ENCODE results near the gene KCNG1. TPM values are rescaled to one million over a fixed set of nuclear protein-coding genes. Genes with fewer than 3 reads are reported as not detected.
A peak's percentile ranks its signal among the peaks of the same experiment; 100 is the strongest.

Gene KCNG1
- total RNA-seq, 2 donors from 2014 or later: 0.70 to 2.3 TPM

DNA sequence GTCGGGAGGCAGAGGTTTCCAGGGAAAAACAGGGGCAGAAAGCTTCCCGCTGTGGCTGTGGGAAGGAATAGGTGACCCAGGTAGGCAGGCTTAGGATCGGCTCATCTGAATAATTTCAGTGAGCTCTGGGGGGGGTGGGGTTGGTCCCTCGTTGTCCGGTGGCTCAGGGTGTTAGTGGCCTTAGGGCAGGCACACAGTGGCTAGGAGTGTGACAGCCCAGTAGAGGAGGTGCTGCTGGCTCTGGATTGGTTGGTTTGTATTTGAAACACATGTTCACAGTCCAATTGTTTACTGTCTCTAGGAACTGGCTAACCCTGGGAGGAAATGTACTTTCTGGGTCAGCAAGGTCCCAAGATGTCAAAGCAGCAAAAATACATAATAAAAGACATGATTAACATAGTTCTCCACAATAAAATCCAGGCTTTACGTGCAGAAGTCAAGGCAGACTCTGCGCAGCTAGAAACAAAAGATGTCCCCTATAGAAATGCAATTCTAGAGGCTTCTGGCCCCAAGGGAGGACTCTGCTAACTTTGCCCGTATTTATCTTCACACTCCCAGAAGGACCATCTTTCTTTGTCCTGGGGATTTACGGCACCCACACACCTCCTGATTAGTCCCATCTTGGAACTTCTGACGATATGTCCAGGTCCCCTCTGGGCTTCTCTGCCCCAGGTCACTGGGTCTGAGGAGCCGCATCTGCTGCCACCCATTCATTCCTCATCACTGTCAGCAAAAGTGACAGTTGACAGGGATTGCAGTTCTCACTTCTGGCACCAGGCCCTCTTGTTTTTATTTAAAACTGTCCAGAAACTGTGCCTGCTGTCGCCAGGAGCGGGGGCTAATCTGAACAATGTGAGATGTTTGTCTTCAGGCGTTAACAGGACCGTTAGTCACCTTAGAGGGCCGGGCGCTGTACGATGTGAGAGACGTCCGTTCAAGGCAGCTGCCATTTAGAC, 45.6 kb downstream of the KCNG1 start:
- no peaks in the 10 kb centered on the region for H3K27me3 ChIP-seq
- H3K4me3 ChIP-seq: no peak overlapping the region
- TF ChIP-seq, protein P1, sequence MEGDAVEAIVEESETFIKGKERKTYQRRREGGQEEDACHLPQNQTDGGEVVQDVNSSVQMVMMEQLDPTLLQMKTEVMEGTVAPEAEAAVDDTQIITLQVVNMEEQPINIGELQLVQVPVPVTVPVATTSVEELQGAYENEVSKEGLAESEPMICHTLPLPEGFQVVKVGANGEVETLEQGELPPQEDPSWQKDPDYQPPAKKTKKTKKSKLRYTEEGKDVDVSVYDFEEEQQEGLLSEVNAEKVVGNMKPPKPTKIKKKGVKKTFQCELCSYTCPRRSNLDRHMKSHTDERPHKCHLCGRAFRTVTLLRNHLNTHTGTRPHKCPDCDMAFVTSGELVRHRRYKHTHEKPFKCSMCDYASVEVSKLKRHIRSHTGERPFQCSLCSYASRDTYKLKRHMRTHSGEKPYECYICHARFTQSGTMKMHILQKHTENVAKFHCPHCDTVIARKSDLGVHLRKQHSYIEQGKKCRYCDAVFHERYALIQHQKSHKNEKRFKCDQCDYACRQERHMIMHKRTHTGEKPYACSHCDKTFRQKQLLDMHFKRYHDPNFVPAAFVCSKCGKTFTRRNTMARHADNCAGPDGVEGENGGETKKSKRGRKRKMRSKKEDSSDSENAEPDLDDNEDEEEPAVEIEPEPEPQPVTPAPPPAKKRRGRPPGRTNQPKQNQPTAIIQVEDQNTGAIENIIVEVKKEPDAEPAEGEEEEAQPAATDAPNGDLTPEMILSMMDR (IDR thresholded peaks at IDR 0.05): no peak
- H3K36me3 ChIP-seq: no peaks in the 10 kb centered on the region
- DNase-seq (ENCODE audit: low spot score): no peak
- H3K4me1 ChIP-seq: peaks cover 0 to 4% of the 10 kb centered on the region in 2 donors
- H3K27ac ChIP-seq: no peak overlapping the region
- no peaks in the 10 kb centered on the region for H3K9me3 ChIP-seq

DNA sequence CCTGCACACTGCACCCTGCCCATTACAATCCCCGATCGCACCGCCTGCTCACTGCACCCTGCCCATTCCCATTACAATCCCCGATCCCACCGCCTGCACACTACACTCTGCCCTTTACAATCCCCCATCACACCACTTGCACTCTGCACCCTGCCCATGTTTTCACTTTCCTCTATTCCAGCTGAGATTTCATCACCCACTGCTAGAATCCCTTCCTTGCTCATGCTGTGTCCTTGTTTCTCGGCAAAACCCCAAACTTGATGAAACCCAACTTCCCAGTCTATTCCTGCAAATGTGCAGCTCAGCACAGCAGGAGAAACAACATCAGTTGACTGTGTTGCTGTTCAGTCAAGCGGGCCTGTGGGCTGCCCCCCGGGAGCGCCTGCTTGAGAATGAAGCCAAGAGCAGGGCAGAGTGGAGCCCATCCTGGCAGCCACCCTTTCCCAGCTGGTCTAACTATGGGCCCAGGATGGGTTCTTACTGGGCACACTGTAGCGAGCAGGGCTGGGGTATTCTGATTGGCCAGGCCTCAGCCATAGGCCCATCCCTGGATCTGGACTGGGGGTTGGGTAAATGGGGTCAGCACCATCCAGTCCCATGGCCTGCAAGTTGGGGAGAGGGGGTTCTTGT, 47.1 kb downstream of the KCNG1 start:
- no peaks in the 10 kb centered on the region for H3K4me1 ChIP-seq
- H3K27ac ChIP-seq: no peak overlapping the region
- no peak for DNase-seq (ENCODE audit: low spot score)
- TF ChIP-seq, protein P1 (IDR thresholded peaks at IDR 0.05): no peak
- H3K36me3 ChIP-seq: no peaks in the 10 kb centered on the region
- H3K4me3 ChIP-seq: no peak overlapping the region
- no peaks in the 10 kb centered on the region for H3K9me3 ChIP-seq
- H3K27me3 ChIP-seq: no peaks in the 10 kb centered on the region

DNA sequence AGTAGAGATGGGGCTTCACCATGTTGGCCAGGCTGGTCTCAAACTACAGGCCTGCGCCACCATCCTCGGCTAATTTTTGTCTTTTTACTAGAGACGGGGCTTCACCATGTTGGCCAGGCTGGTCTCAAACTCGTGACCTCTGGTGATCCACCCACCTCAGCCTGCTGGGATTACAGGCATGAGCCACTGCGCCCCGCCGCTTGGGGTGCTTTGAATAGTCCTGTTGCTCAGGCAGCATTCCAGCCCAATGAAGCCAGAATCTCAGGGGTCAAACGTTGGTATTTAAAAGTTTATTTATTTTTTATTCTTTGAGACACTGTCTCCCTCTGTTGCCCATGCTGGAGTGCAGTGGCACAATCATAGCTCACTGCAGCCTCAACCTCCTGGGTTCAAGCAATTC, 53.0 kb downstream of the KCNG1 start:
- H3K27ac ChIP-seq: no peak overlapping the region
- H3K4me3 ChIP-seq: no peak overlapping the region
- no peaks in the 10 kb centered on the region for H3K9me3 ChIP-seq
- TF ChIP-seq, protein P1 (IDR thresholded peaks at IDR 0.05): no peak
- no peaks in the 10 kb centered on the region for H3K36me3 ChIP-seq
- no peaks in the 10 kb centered on the region for H3K4me1 ChIP-seq
- H3K27me3 ChIP-seq: no peaks in the 10 kb centered on the region
- DNase-seq (ENCODE audit: low spot score): peak; percentile 11

DNA sequence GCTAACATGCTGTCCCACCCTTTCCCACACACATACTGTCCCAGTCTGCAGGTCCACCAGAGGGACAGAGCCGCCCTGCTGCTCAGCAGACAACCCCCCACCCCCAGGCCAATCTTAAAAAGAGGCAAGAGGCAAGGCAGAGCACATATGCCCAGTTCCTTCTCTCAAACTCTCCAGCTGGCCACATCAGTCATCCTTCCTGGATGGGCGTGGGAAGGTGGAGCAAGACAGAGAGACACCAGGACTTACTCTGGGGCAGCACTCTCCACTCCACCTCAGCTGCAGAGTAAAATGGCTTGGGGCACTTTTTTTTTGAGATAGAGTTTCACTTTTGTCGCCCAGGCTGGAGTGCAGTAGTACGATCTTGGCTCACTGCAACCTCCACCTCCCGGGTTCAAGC, 53.5 kb downstream of the KCNG1 start:
- Histone ChIP-seq H3K4me3 (no peak overlapping the region), H3K27me3 (no peaks in the 10 kb centered on the region), H3K4me1 (no peaks in the 10 kb centered on the region), H3K9me3 (no peaks in the 10 kb centered on the region), H3K36me3 (no peaks in the 10 kb centered on the region), H3K27ac (no peak overlapping the region)
- no peak for DNase-seq (ENCODE audit: low spot score)
- TF ChIP-seq, protein P1 (IDR thresholded peaks at IDR 0.05): no peak

DNA sequence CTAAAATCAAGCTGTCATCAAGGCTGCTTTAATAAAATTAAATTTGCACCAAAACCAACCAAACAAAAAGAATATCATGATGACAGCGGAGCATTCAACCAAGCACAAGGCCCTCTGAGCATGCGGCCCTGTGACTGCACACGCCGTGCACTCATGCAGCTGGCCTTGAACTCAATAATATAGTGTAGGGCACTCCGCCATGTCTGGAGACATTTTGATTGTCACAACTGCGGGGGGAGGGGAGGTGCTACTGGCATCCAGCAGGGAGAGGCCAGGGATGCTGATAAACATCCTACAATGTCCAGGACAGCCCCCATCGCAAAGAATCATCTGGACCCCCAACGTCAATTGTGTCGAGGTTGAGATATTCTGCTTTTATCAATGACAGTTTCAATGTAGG, 54.6 kb downstream of the KCNG1 start:
- no peak overlapping the region for H3K4me3 ChIP-seq
- TF ChIP-seq, protein P1 (IDR thresholded peaks at IDR 0.05): no peak
- no peaks in the 10 kb centered on the region for H3K9me3 ChIP-seq
- no peaks in the 10 kb centered on the region for H3K4me1 ChIP-seq
- H3K27ac ChIP-seq: no peak overlapping the region
- DNase-seq (ENCODE audit: low spot score): no peak
- no peaks in the 10 kb centered on the region for H3K36me3 ChIP-seq
- H3K27me3 ChIP-seq: no peaks in the 10 kb centered on the region

All from right atrium auricular region (tissue), 2 donors.